Bronchial epithelial cell (primary cell): ENCODE measurements around the gene LCK. TPM values are rescaled to one million over a fixed set of nuclear protein-coding genes. Genes with fewer than 3 reads are reported as not detected.

Experiments
- DNase-seq: peaks from one replicate; pipeline ENCODE4 v3.0.0-alpha.2; 2010; ENCODE audit warnings: low read depth
- FAIRE-seq: peaks from 2 replicates; lab custom pipeline; 2011; peaks lifted over from hg19 to GRCh38; lab: Jason Lieb, UNC
- H3K27me3 ChIP-seq: 2 replicates; pipeline ENCODE4 v1.5.1; 2011; ENCODE audit warnings: low read length; ENCODE audit not compliant: control insufficient read depth, insufficient read depth
- H3K36me3 ChIP-seq: 2 replicates; pipeline ENCODE4 v1.5.1; 2011; ENCODE audit warnings: low read length; ENCODE audit not compliant: control insufficient read depth, insufficient read depth
- H3K4me3 ChIP-seq: 2 replicates; pipeline ENCODE4 v1.5.1; 2011; ENCODE audit warnings: mild to moderate bottlenecking, low read depth, low read length, control low read depth
- CTCF ChIP-seq: IDR thresholded peaks from 2 replicates; pipeline ENCODE4 v1.5.1; 2011; ENCODE audit warnings: mild to moderate bottlenecking, moderate library complexity, low read length, control low read depth, inconsistent platforms; ENCODE audit not compliant: insufficient read depth, severe bottlenecking
- total RNA-seq: library from RNA; depleted of rRNA; stranded (reverse); fragments of >200 nt; gene quantifications from 2 replicates; pipeline ENCODE4 v1.2.1, GENCODE V29; 2014

Gene LCK
- total RNA-seq, 1 donor from 2014 or later = not detected

- Histone ChIP-seq H3K27me3 (no peaks in the 10 kb centered on the region), H3K4me3 (no peak overlapping the region), H3K36me3 (peaks cover 11% of the 10 kb centered on the region)
- TF ChIP-seq CTCF = no peak
- FAIRE-seq = no peak
- DNase-seq = no peak
Measured at GRCh38 chr1:32303997-32304622, 53.0 kb downstream of the LCK start.

DNA sequence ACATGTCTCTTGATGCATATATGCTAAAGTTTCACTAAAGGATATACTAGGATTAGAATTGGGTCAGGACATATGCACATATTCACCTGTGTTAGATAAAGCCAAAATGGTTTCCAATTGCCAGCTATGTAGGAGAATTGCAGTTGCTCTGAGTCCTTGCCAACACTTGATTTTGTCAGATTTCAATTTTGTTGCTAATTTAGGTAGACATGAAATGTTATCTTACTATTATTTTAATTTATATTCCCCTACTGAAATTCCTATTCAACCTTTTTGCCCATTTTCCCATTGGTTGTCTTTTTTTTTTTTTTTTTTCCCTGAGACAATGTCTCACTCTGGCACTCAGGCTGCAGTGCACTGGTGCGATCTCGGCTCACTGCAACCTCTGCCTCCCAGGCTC is 54.2 kb downstream of the LCK start:
- Histone ChIP-seq H3K27me3 (no peaks in the 10 kb centered on the region), H3K36me3 (peaks cover 11% of the 10 kb centered on the region), H3K4me3 (no peak overlapping the region)
- FAIRE-seq (no peak), DNase-seq (no peak)
- no peak for TF ChIP-seq CTCF

DNA sequence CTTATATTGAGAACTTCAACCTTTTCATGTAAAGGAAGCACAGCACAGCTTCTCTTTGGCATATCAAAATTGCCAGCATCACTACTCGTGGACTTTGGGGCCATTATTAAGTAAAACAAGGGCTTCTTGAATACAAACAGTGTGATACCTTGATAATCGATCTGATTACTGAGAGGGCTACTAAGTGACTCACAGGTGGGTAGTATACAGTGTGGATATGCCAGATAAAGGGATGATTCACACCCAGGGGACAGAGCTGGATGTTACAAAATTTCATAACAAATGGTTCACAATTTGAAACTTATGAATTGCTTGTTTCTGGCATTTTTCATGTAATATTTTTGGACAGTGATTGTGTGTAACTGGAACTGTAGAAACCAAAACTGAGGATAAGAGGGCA is 56.3 kb downstream of the LCK start:
- FAIRE-seq (no peak), DNase-seq (peak; percentile 54)
- Histone ChIP-seq H3K4me3 (no peak overlapping the region), H3K27me3 (no peaks in the 10 kb centered on the region), H3K36me3 (peaks cover 11% of the 10 kb centered on the region)
- TF ChIP-seq CTCF = no peak

DNA sequence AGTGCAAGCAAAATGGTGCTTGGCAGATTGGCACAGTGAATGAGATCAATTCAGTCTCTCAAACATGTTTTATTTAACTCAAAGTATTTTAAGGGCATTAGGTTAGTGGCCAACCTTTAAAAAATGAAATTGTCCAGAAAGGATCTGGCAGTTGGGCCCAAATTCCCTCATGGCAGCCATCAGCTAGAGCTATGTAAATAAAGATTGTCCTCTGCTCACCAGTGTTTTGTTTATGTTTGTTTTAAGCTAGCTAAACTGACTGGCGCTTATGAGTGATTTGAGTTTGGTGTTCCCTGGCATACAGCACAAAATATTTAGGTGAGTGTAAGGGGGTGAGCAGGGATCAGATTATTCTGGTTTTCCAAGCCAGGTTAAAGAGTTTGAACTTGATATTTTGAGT is 58.9 kb downstream of the LCK start:
- TF ChIP-seq CTCF = no peak
- DNase-seq = no peak
- Histone ChIP-seq H3K36me3 (no peaks in the 10 kb centered on the region), H3K27me3 (no peaks in the 10 kb centered on the region), H3K4me3 (no peak overlapping the region)
- no peak for FAIRE-seq

GRCh38 chr1:32311709-32312393 is 60.8 kb downstream of the LCK start:
- DNase-seq (no peak), FAIRE-seq (no peak)
- peaks cover 2% of the 10 kb centered on the region for H3K36me3 ChIP-seq
- H3K4me3 ChIP-seq = no peak overlapping the region
- no peak for TF ChIP-seq CTCF
- no peaks in the 10 kb centered on the region for H3K27me3 ChIP-seq

GRCh38 chr1:32316903-32317277 is 65.8 kb downstream of the LCK start:
- peaks cover 4% of the 10 kb centered on the region for H3K36me3 ChIP-seq
- no peak for TF ChIP-seq CTCF
- H3K27me3 ChIP-seq = no peaks in the 10 kb centered on the region
- no peak for DNase-seq
- FAIRE-seq = no peak
- no peak overlapping the region for H3K4me3 ChIP-seq
